Muscle layer of colon (tissue), 2 donors: ENCODE measurements around the gene SRPK3.

ENCODE experiments used
- H3K27ac ChIP-seq: one replicate; pipeline ENCODE4 v1.7.0; 2013; ENCODE audit warnings: low read depth, mild to moderate bottlenecking, low read length, moderate library complexity
- H3K27me3 ChIP-seq, 2 donors: one replicate each; pipeline ENCODE4 v1.7.0; 2013; ENCODE audit warnings: low read length in 2 of 2, mild to moderate bottlenecking in 2 of 2; ENCODE audit not compliant: insufficient read depth in 2 of 2, control insufficient read depth in 1 of 2
- H3K36me3 ChIP-seq: one replicate; pipeline ENCODE4 v1.7.0; 2013; ENCODE audit warnings: mild to moderate bottlenecking, low read length; ENCODE audit not compliant: insufficient read depth
- H3K4me1 ChIP-seq: one replicate; pipeline ENCODE4 v1.7.0; 2013; ENCODE audit warnings: mild to moderate bottlenecking, low read length; ENCODE audit not compliant: insufficient read depth
- H3K4me3 ChIP-seq, 2 donors: one replicate each; pipeline ENCODE4 v1.7.0; 2013; ENCODE audit warnings: low read length in 2 of 2, low read depth in 1 of 2, mild to moderate bottlenecking in 1 of 2, moderate library complexity in 1 of 2
- H3K9ac ChIP-seq: one replicate; pipeline ENCODE4 v1.7.0; 2013; ENCODE audit warnings: low read length
- H3K9me3 ChIP-seq: one replicate; pipeline ENCODE4 v1.7.0; 2013; ENCODE audit warnings: mild to moderate bottlenecking, low read length
- donor health status: abdominal sarcoma.
- donor health status: Adenocarcinoma of cecum.

Gene SRPK3

DNA sequence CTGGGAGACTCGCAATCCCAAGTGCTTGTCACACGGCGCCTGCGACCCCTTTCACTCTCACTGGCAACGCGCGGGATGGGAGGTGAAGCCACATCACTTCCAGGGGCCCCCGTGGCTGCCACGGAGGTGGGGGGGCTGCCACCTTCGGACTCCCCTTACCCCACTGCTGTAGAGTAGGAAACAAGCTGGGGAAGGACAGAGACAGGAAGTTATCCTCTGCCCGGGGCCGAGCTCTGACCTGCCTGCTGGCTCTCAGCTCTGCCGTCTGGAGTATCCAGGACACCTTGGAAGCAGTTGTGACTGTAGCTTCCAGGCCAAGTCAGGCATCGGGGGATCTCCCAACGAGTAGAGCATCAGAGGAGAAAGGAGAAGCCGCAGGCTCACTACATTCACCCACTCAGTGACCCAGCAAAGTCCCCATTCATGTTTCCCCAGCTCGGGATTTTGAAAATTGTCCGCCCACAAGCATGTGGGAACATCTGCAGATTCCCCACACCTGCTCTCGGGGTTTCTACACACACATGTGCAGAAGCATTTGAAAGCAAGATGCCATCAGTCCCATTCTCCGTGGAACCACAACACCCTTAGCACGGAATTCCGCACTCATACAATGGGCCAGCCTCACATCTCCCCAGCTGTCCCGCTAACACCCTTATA is 38.7 kb downstream of the SRPK3 start:
- Histone ChIP-seq H3K4me1 (peaks cover 5% of the 10 kb centered on the region), H3K9me3 (no peaks in the 10 kb centered on the region), H3K27me3 (peaks cover 0 to 22% of the 10 kb centered on the region in 2 donors), H3K4me3 (peak overlapping the region in 1 of 2 donors; percentile 32), H3K9ac (no peak overlapping the region), H3K36me3 (no peaks in the 10 kb centered on the region), H3K27ac (no peak overlapping the region)

DNA sequence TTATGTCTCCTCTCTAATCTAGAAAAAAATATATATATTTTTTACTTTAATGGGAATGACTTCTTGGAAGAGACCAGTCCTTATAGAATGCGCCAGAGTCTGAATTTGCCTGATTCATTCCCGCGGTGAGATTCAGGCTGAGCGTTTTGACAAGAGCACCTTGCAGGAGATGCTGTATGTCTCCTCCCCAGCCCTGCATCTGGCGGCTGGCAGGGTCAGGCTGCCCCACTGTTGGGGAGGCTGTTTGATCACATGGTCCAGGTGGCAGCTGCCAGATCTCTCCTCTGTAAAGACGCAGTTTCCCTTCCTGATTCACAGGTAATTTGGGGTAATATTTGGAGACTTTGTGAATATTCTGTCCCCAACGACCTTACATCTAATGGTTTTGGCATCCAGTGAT is 39.8 kb downstream of the SRPK3 start:
- Histone ChIP-seq H3K4me1 (peaks cover 5% of the 10 kb centered on the region), H3K36me3 (no peaks in the 10 kb centered on the region), H3K9ac (no peak overlapping the region), H3K9me3 (no peaks in the 10 kb centered on the region), H3K27ac (no peak overlapping the region), H3K27me3 (peaks cover 0 to 23% of the 10 kb centered on the region in 2 donors), H3K4me3 (no peak overlapping the region)

DNA sequence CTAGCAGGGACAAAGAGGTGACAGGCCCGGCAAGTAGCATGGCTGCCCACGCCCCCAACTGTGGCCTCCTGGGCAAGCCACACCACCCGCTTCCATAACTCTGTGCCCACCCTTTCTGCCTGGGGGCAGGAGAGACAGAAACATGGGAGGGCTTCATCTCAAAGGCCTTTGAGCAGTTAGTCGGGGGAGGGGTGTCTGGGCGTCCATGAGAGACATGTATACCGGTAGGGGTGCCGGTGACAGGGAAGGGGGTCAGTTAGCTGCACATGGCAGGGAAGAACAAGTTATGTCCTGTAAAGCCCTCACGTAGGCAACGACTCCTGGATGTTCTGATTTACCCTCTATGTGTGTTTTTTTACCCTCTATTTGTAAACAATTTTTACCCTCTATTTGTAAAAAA is 40.2 kb downstream of the SRPK3 start:
- H3K27me3 ChIP-seq, result peaks cover 0 to 23% of the 10 kb centered on the region in 2 donors
- H3K9ac ChIP-seq, result no peak overlapping the region

DNA sequence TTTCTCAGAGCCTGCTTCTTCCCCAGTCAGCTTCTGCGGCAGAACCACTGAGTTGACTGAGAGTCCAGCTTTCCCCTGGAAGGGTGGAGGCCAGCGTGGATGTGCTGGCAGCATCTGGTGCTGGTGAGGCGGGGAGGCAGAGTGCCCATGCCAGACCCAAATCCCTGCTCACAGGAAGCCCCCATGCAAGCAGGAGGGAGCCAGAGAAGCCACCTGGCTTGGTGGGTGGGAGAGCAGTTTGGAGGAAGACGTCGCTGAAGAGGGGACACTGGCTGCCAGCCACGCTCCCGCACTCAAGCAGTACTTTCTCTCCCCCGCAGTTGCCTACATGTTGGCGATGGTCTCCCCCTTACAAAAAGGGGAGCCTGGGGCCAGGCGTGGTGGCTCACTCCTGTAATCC is 43.5 kb downstream of the SRPK3 start:
- H3K9ac ChIP-seq, result no peak overlapping the region
- H3K4me3 ChIP-seq, result no peak overlapping the region
- H3K27me3 ChIP-seq, result peaks cover 0 to 34% of the 10 kb centered on the region in 2 donors
- H3K27ac ChIP-seq, result no peak overlapping the region
- H3K4me1 ChIP-seq, result peaks cover 3% of the 10 kb centered on the region
- H3K9me3 ChIP-seq, result no peaks in the 10 kb centered on the region
- no peaks in the 10 kb centered on the region for H3K36me3 ChIP-seq

More for the DNA sequence above, 40.2 kb downstream of the SRPK3 start:
- no peaks in the 10 kb centered on the region for H3K9me3 ChIP-seq
- no peaks in the 10 kb centered on the region for H3K36me3 ChIP-seq
- H3K4me1 ChIP-seq, result peaks cover 5% of the 10 kb centered on the region
- no peak overlapping the region for H3K4me3 ChIP-seq
- no peak overlapping the region for H3K27ac ChIP-seq

DNA sequence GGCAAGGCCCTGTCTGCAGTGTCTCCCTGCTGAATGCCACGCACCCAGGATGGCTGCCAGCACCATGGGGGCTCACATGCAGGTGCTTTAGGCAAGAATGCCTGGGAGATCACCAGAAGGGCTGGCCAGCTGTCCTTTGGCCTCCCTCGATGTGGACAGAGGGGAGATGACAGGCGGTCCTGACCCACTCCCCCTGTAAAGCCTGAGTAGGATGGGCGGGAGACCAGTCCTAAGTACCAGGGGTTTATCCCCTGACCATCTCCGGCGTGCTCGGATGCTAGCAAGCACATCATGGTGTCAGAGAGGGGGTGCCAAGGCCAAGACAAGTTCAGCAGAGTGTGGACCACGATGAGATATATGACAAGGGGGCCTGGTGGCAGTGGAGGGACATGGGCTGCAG is 44.2 kb downstream of the SRPK3 start:
- Histone ChIP-seq H3K27me3 (peaks cover 0 to 41% of the 10 kb centered on the region in 2 donors), H3K27ac (no peak overlapping the region)

DNA sequence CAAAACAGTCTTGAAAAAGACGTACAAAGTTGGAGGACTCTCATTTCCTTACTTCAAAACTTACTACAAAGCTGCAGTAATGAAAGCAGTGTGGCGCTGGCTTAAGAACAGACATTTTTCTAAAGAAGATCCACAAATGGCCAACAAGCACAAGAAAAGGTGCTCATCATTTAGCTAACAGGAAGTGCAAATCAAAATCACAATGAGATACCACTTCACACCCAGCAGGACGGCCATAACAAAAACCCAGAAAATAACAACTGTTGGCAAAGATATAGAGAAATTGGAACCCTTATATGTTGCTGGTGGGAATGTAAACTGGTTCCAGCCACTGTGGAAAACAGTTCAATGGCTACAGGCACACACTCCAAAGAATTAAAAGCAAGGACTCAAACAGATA is 46.2 kb downstream of the SRPK3 start:
- Histone ChIP-seq H3K9ac (no peak overlapping the region), H3K27ac (no peak overlapping the region), H3K36me3 (no peaks in the 10 kb centered on the region), H3K9me3 (no peaks in the 10 kb centered on the region), H3K27me3 (peaks cover 0 to 40% of the 10 kb centered on the region in 2 donors), H3K4me3 (no peak overlapping the region), H3K4me1 (no peaks in the 10 kb centered on the region)

More for the DNA sequence above, 44.2 kb downstream of the SRPK3 start:
- Histone ChIP-seq H3K4me1 (no peaks in the 10 kb centered on the region), H3K36me3 (no peaks in the 10 kb centered on the region), H3K9ac (no peak overlapping the region), H3K9me3 (no peaks in the 10 kb centered on the region), H3K4me3 (no peak overlapping the region)

DNA sequence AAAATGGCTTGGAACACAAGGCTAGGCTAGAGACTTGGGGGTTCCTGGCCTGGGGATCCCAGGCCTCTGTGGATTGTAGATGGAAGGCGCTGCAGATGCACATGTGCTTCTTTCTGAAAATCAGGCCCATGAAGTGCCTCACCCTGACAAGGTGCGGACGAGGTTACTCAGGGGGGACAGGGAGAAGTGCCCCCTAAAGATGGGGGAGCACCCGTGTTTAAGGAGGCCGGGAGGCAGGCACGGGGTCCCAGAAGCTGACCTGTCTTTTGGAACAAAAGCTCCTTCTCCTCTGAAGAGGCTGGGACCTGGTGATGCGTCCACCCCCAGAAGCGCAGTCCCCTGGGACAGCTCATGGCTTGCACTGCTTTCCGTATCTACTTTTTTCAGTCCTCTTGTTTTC is 47.1 kb downstream of the SRPK3 start:
- H3K9ac ChIP-seq, result no peak overlapping the region
- no peaks in the 10 kb centered on the region for H3K36me3 ChIP-seq
- no peaks in the 10 kb centered on the region for H3K4me1 ChIP-seq
- peak overlapping the region; percentile 29 for H3K27ac ChIP-seq
- H3K27me3 ChIP-seq, result peaks cover 0 to 48% of the 10 kb centered on the region in 2 donors
- no peaks in the 10 kb centered on the region for H3K9me3 ChIP-seq
- peak overlapping the region in 1 of 2 donors; percentile 13 for H3K4me3 ChIP-seq

DNA sequence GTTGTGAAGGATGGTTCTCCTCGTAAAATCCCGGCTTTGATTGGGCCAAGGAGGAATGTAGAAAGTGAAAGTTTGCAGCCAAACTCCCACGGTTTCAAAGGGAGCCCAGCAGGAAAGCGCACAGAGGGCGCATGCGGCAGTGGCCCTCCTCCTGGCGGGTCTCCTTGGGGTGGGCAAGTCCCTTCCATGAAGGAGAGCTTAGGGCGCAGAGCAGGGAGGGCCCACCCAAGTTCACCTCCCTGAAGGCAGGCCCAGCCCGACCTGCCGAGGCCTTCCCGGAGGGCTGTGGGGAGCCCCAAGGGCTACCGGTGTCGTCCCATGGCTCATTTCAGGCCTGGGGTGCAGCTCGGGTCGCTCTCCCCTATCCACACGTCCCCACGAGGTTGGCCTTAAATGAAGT is 47.5 kb downstream of the SRPK3 start:
- H3K4me3 ChIP-seq, result peak overlapping the region; percentile 13 to 58
- no peak overlapping the region for H3K9ac ChIP-seq
- H3K4me1 ChIP-seq, result no peaks in the 10 kb centered on the region
- H3K27ac ChIP-seq, result peak overlapping the region; percentile 29
- no peaks in the 10 kb centered on the region for H3K9me3 ChIP-seq
- H3K36me3 ChIP-seq, result no peaks in the 10 kb centered on the region
- peaks cover 0 to 49% of the 10 kb centered on the region in 2 donors for H3K27me3 ChIP-seq

DNA sequence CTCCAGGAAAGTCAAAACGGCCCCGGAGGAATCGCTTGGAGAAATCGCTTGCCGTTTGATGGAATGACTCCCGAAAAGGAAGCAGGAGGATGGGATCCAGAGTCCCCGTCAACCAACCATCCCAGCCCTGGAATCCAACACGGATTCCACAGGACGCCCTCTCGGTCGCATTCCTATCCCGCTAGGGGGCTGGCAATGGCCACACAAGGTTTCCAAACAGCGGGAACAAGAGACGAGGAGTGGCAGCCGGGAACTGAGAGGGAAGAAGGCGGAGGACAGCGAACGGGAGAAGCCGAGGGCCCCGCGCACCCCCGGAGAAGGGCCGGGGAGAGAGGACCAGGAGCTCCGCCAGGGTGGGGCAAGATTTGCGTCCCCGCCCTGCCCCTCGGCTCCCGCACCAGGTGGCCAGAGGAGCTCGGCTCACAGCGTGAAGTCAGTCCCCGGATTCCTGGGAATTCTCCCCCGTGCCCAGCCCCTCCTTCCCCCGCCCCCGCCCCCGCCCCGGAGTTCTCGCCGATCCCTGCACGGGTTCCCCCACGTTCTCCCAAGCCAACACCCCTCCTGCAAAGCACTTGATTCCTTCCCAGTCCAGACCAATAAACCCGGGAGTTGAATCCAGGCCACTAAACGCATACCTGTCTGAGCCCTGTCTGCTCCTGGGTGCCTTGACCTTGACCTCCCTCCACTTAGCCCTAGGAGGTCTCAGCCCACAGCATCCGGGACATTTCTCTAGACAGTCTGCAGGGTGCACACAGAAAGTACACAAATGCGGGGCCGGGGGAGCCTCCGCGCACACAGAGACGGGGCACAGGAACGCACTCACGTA is 48.1 kb downstream of the SRPK3 start:
- Histone ChIP-seq H3K27me3 (peaks cover 0 to 44% of the 10 kb centered on the region in 2 donors), H3K27ac (no peak overlapping the region), H3K36me3 (no peaks in the 10 kb centered on the region), H3K4me1 (no peaks in the 10 kb centered on the region), H3K4me3 (peak overlapping the region; percentile 36 to 58), H3K9me3 (no peaks in the 10 kb centered on the region), H3K9ac (no peak overlapping the region)

DNA sequence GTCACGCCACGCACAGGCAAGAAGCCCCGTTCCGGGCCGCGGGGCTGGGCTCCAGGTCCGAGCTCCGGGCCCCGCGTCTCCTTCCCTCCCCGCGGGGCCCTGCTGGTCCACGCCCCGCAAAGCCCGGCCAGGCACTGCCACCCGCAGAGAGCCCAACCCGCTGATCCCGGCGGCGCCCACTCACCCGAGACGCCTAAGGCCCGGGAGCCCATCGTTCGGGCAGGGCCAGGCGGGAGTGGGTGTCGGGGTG is 48.6 kb downstream of the SRPK3 start:
- no peak overlapping the region for H3K27ac ChIP-seq
- H3K9ac ChIP-seq, result no peak overlapping the region

DNA sequence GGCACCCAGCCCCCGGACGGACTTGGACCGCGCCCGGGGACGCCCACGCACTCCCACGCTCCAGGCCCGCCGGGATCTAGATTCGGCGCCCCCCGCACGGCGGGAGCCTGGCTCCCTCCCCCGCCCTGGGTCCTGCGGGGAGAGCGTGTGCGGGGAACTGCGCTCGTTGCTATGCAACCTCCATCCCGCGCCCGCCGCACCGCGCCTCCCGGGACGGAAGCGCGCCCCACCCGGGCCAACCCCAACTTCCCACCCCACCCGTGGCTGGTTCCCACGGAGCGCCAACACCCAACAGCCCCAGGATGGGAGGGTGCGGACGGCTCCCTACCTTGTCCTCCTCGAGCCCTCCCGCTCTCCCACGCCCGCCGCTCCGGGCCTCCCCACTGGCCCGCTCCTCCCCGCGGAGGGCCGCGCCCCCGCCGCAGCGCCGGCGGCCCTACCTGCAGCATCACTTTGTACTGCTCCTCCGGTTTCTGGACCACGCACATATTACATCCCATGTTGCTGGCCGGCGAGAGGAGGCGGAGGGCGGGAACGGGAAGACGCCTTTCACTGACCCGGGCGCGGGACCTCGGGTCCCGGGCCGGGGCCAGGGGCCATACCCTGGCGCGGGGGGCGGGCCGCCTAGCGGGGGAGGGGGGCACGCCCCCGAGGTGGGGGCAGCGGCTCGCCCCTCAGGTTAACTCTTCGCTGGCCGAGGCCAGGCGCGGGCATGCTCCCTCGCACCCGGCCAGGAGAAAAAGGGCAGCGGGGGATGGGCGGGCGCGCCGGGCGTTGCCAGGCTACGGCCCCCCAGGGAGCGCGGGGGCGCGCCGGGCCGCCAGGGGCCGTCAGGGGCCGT is 49.2 kb downstream of the SRPK3 start, which contains the start of gene PDZD4:
TSS of gene PDZD4 (minus strand) at position 746 of the 841 bp plus-strand sequence. CDS start at position 500, 246 bp downstream.
- no peaks in the 10 kb centered on the region for H3K36me3 ChIP-seq
- H3K27ac ChIP-seq, result no peak within 1 kb of the TSS
- peak within 1 kb of the TSS; percentile 36 to 55 for H3K4me3 ChIP-seq
- no peaks in the 10 kb centered on the region for H3K9me3 ChIP-seq
- no peak within 1 kb of the TSS for H3K9ac ChIP-seq
- no peaks in the 10 kb centered on the region for H3K4me1 ChIP-seq
- peaks cover 0 to 37% of the 10 kb centered on the region in 2 donors for H3K27me3 ChIP-seq

More for the DNA sequence above, 48.6 kb downstream of the SRPK3 start:
- no peaks in the 10 kb centered on the region for H3K9me3 ChIP-seq
- peak overlapping the region; percentile 36 to 55 for H3K4me3 ChIP-seq
- no peaks in the 10 kb centered on the region for H3K4me1 ChIP-seq
- H3K36me3 ChIP-seq, result no peaks in the 10 kb centered on the region
- peaks cover 0 to 42% of the 10 kb centered on the region in 2 donors for H3K27me3 ChIP-seq
